H1 (cell line): ENCODE results near the gene GSG1L. TPM values are rescaled to one million over a fixed set of nuclear protein-coding genes. Genes with fewer than 3 reads are reported as not detected.

Source experiments
- CTCF ChIA-PET: fragments of 300-600 bp; sonication (Branson Sonifier 250); formaldehyde crosslinking; loops from one replicate; lab custom pipeline; 2021; ENCODE audit not compliant: partially characterized antibody; lab: Charles Lee
- POLR2A ChIA-PET: fragments of 300-600 bp; sonication (Branson Sonifier 250); formaldehyde crosslinking; loops from one replicate; lab custom pipeline; 2021; ENCODE audit warnings: inconsistent platforms; ENCODE audit not compliant: partially characterized antibody; lab: Charles Lee
- DNase-seq, 2 experiments: peaks; one replicate each; pipeline versions ENCODE4 v3.0.0 to v3.0.0-alpha.2; 2010 to 2022; ENCODE audit warnings: low spot score in 2 of 2, low read depth in 1 of 2, mixed read lengths in 1 of 2
- FAIRE-seq: peaks from 2 replicates; lab custom pipeline; 2011; peaks lifted over from hg19 to GRCh38; lab: Jason Lieb, UNC
- H2AFZ ChIP-seq: 2 replicates; pipeline ENCODE4 v1.8.1; 2012; ENCODE audit warnings: low read length, inconsistent platforms
- H2AK5ac ChIP-seq: 2 replicates; pipeline ENCODE4 v1.6.1; 2013; ENCODE audit warnings: low read depth, low read length
- H2BK120ac ChIP-seq: replicated peaks from 2 replicates; pipeline ENCODE3; 2013; ENCODE audit warnings: low read depth, low read length, inconsistent platforms
- H2BK12ac ChIP-seq: 2 replicates; pipeline ENCODE4 v1.6.1; 2013; ENCODE audit warnings: low read depth, low read length
- H2BK15ac ChIP-seq: 2 replicates; pipeline ENCODE4 v1.6.1; 2013; ENCODE audit warnings: low read length
- H2BK20ac ChIP-seq: 2 replicates; pipeline ENCODE4 v1.6.1; 2013; ENCODE audit warnings: low read length
- H2BK5ac ChIP-seq: 2 replicates; pipeline ENCODE4 v1.6.1; 2013; ENCODE audit warnings: low read depth, low read length
- H3K14ac ChIP-seq: 2 replicates; pipeline ENCODE4 v1.6.1; 2013; ENCODE audit warnings: inconsistent platforms; ENCODE audit not compliant: insufficient read length
- H3K18ac ChIP-seq: 2 replicates; pipeline ENCODE4 v1.6.1; 2013; ENCODE audit warnings: low read length; ENCODE audit errors: extremely low read depth
- H3K23ac ChIP-seq: 2 replicates; pipeline ENCODE4 v1.6.1; 2013; ENCODE audit warnings: inconsistent platforms; ENCODE audit not compliant: insufficient read length
- H3K23me2 ChIP-seq: 2 replicates; pipeline ENCODE4 v1.6.1; 2013; ENCODE audit warnings: low read depth, low read length
- H3K27ac ChIP-seq: 2 replicates; pipeline ENCODE4 v1.6.1; 2011; ENCODE audit warnings: low read depth, low read length, inconsistent platforms
- H3K27me3 ChIP-seq, 4 experiments: replicated peaks in 1 of 4; 1 replicate in 1 of 4; 2 replicates in 3 of 4; pipeline versions ENCODE4 v1.6.1 to v1.8.1; 2011 to 2013; ENCODE audit warnings: low read length in 3 of 4, mild to moderate bottlenecking in 3 of 4, inconsistent platforms in 2 of 4, mixed read lengths in 2 of 4, moderate library complexity in 1 of 4; ENCODE audit not compliant: control insufficient read depth in 3 of 4, insufficient read depth in 3 of 4; ENCODE audit errors: extremely low read depth in 1 of 4
- H3K36me3 ChIP-seq, 4 experiments: 2 replicates each; pipeline versions ENCODE4 v1.6.1 to v1.8.1; 2011 to 2013; ENCODE audit warnings: mild to moderate bottlenecking in 4 of 4, low read length in 3 of 4, moderate library complexity in 2 of 4, control low read depth in 1 of 4, inconsistent platforms in 1 of 4; ENCODE audit not compliant: insufficient read depth in 4 of 4, control insufficient read depth in 2 of 4
- H3K4ac ChIP-seq: replicated peaks from 2 replicates; pipeline ENCODE3; 2013; ENCODE audit warnings: low read length, low read depth, mixed read lengths, inconsistent platforms; ENCODE audit not compliant: insufficient read length
- H3K4me1 ChIP-seq, 4 experiments: replicated peaks in 1 of 4; 1 replicate in 1 of 4; 2 replicates in 3 of 4; pipeline versions ENCODE4 v1.6.1 to v1.8.1; 2011 to 2013; ENCODE audit warnings: low read length in 3 of 4, inconsistent platforms in 2 of 4, mixed read lengths in 1 of 4; ENCODE audit not compliant: insufficient read depth in 4 of 4, control insufficient read depth in 3 of 4
- H3K4me2 ChIP-seq, 2 experiments: 2 replicates each; pipeline versions ENCODE4 v1.6.1 to v1.8.1; 2011 to 2013; ENCODE audit warnings: low read depth in 2 of 2, low read length in 2 of 2, control low read depth in 1 of 2, inconsistent platforms in 1 of 2, mild to moderate bottlenecking in 1 of 2; ENCODE audit not compliant: insufficient read depth in 1 of 2
- H3K4me3 ChIP-seq, 4 experiments: fragments of 200-600, 300-600 bp in 1 of 4; sonication (generic), shearing (Covaris generic), sonication (Bioruptor Twin) in 1 of 4; 2 replicates each; pipeline versions ENCODE4 v1.5.1 to v1.8.1; 2011 to 2016; ENCODE audit warnings: low read length in 4 of 4, low read depth in 3 of 4, control low read depth in 2 of 4, inconsistent platforms in 2 of 4, mild to moderate bottlenecking in 2 of 4, mixed read lengths in 1 of 4, moderate library complexity in 1 of 4; ENCODE audit not compliant: insufficient read depth in 2 of 4; ENCODE audit errors: extremely low read depth in 1 of 4
- H3K56ac ChIP-seq: replicated peaks from 2 replicates; pipeline ENCODE3; 2013; ENCODE audit warnings: low read depth, mild to moderate bottlenecking, mixed read lengths, low read length, inconsistent platforms; ENCODE audit not compliant: insufficient read length
- H3K79me1 ChIP-seq: 2 replicates; pipeline ENCODE4 v1.6.1; 2013; ENCODE audit warnings: low read depth, low read length, control low read depth
- H3K79me2 ChIP-seq, 2 experiments: 2 replicates each; pipeline versions ENCODE4 v1.6.1 to v1.8.1; 2012 to 2013; ENCODE audit warnings: low read length in 2 of 2, mild to moderate bottlenecking in 2 of 2, inconsistent platforms in 1 of 2; ENCODE audit not compliant: insufficient read depth in 2 of 2, control insufficient read depth in 1 of 2
- H3K9ac ChIP-seq, 4 experiments: replicated peaks in 1 of 4; 1 replicate in 1 of 4; 2 replicates in 3 of 4; pipeline versions ENCODE4 v1.6.1 to v1.8.1; 2011 to 2013; ENCODE audit warnings: low read depth in 3 of 4, low read length in 3 of 4, control low read depth in 2 of 4, mild to moderate bottlenecking in 2 of 4, moderate library complexity in 2 of 4, inconsistent platforms in 1 of 4; ENCODE audit errors: extremely low read depth in 1 of 4
- H3K9me3 ChIP-seq, 2 experiments: 2 replicates each; pipeline versions ENCODE4 v1.6.1 to v1.8.1; 2012 to 2013; ENCODE audit warnings: mild to moderate bottlenecking in 2 of 2, moderate library complexity in 2 of 2, control low read depth in 1 of 2, inconsistent platforms in 1 of 2, low read depth in 1 of 2, low read length in 1 of 2, mixed read lengths in 1 of 2; ENCODE audit not compliant: insufficient read depth in 2 of 2
- H4K20me1 ChIP-seq, 2 experiments: replicated peaks in 1 of 2; 2 replicates each; pipeline versions ENCODE3 to v1.8.1; 2011 to 2013; ENCODE audit warnings: inconsistent platforms in 2 of 2, low read length in 2 of 2, mild to moderate bottlenecking in 1 of 2; ENCODE audit not compliant: insufficient read depth in 2 of 2, control insufficient read depth in 1 of 2
- H4K5ac ChIP-seq: 2 replicates; pipeline ENCODE4 v1.6.1; 2013; ENCODE audit warnings: low read length, low read depth, mixed read lengths, inconsistent platforms; ENCODE audit not compliant: insufficient read length
- H4K8ac ChIP-seq: 2 replicates; pipeline ENCODE4 v1.8.0; 2013; ENCODE audit warnings: mild to moderate bottlenecking, moderate library complexity, low read length, inconsistent platforms; ENCODE audit not compliant: insufficient read depth; ENCODE audit errors: extremely low read depth
- H4K91ac ChIP-seq: replicated peaks from 2 replicates; pipeline ENCODE3; 2013; ENCODE audit warnings: low read length, mixed read lengths, inconsistent platforms; ENCODE audit not compliant: insufficient read length
- WGBS, 2 experiments: shearing (Covaris generic) in 1 of 2; methylation state at CpG; one replicate each; pipeline versions ENCODE4 v1.1.6 to v1.1.7; 2013 to 2015; ENCODE audit warnings: low lambda C conversion rate in 2 of 2, mixed read lengths in 2 of 2, inconsistent platforms in 1 of 2, low coverage in 1 of 2, missing lambda C conversion rate in 1 of 2; ENCODE audit not compliant: insufficient replicate concordance in 2 of 2, insufficient coverage in 1 of 2, insufficient read length in 1 of 2; ENCODE audit errors: extremely low coverage in 1 of 2, missing lambda C conversion rate in 1 of 2; 5-methylcytosine and 5-hydroxymethylcytosine counted together
- polyA plus RNA-seq, 7 experiments: library from polyadenylated mRNA; depleted of rRNA in 3 of 7; stranded (reverse) in 5 of 7; unstranded in 2 of 7; fragments of >200 nt in 5 of 7; fragments of 200-250 nt in 2 of 7; gene quantifications; 1 replicate in 5 of 7; 2 replicates in 1 of 7; 4 replicates in 1 of 7; pipeline versions ENCODE4 v1.2.1 to v1.2.3, GENCODE V29; 2011 to 2013; ENCODE audit warnings: missing spikeins in 2 of 7, mixed read lengths in 2 of 7
- total RNA-seq: library from RNA; stranded (reverse); fragmentation: NEBNext Ultra II Directional; extraction: Animal tissue kit (Norgen Biotek cat#: 25700); gene quantifications from 2 replicates; pipeline ENCODE4 v1.2.1, GENCODE V29; 2021

Gene GSG1L
- total and polyA plus RNA-seq, 2 of the 8 experiments (the other 6 are each of a cell fraction or from before 2014, with no cell fraction given): 0.71 to 1.1 TPM

- ChIA-PET CTCF (interaction anchor here (0.6 to 2.1 kb wide), 5 partner anchors 45 to 803 kb away, joined by 3 to 5 read pairs (median 3); no protein-coding TSS in a partner anchor), POLR2A (no interaction called here)
- no peak overlapping the region for H4K8ac ChIP-seq
- WGBS, 2 experiments: 90% methylated on average over 17 of the region's 17 CpGs; no CpG with 5 or more reads in 1 of the 2 experiments
- H2BK15ac ChIP-seq: no peak overlapping the region
- no peaks in the 10 kb centered on the region for H4K20me1 ChIP-seq
- H4K5ac ChIP-seq: no peak overlapping the region
- H2AK5ac ChIP-seq: no peak overlapping the region
- H3K4ac ChIP-seq: no peak overlapping the region
- H3K9me3 ChIP-seq: no peaks in the 10 kb centered on the region
- H4K91ac ChIP-seq: no peak overlapping the region
- H3K79me1 ChIP-seq: no peaks in the 10 kb centered on the region
- H3K4me3 ChIP-seq: no peak overlapping the region
- H3K36me3 ChIP-seq: no peaks in the 10 kb centered on the region
- no peak overlapping the region for H3K14ac ChIP-seq
- no peak overlapping the region for H3K56ac ChIP-seq
- H3K27me3 ChIP-seq: no peaks in the 10 kb centered on the region; a peak in 2 of 7 replicates
- no peak for DNase-seq
- H3K4me1 ChIP-seq: no peaks in the 10 kb centered on the region; a peak in 1 of 7 replicates
- no peak overlapping the region for H2BK5ac ChIP-seq
- H2BK12ac ChIP-seq: no peak overlapping the region
- H2AFZ ChIP-seq: no peak overlapping the region
- no peak for FAIRE-seq
- H2BK120ac ChIP-seq: no peak overlapping the region
- no peak overlapping the region for H3K18ac ChIP-seq
- no peak overlapping the region for H3K23ac ChIP-seq
- H3K4me2 ChIP-seq: no peak overlapping the region
- no peaks in the 10 kb centered on the region for H3K23me2 ChIP-seq
- H2BK20ac ChIP-seq: no peak overlapping the region
- H3K27ac ChIP-seq: no peak overlapping the region
- H3K9ac ChIP-seq: no peak overlapping the region
- H3K79me2 ChIP-seq: no peaks in the 10 kb centered on the region
Measured at GRCh38 chr16:28009586-28010373, 53.7 kb downstream of the GSG1L start.
